Ovary (tissue), 3 donors: Measurements from ENCODE around the gene WAS.

ENCODE experiments used
- CTCF ChIP-seq, 3 donors: fragments of 450-650 bp in 2 of 3; fragments of 200-600 bp in 1 of 3; IDR thresholded peaks; one replicate each; pipeline versions ENCODE4 v1.5.1 to v1.8.0; 2016 to 2022; ENCODE audit warnings: antibody characterized with exemption in 3 of 3, mild to moderate bottlenecking in 1 of 3
- EP300 ChIP-seq: sonication (generic); formaldehyde crosslinking; IDR thresholded peaks from one replicate; pipeline ENCODE4 v1.6.1; 2017; ENCODE audit warnings: antibody characterized with exemption
- POLR2A ChIP-seq: fragments of 450-650 bp; IDR thresholded peaks from one replicate; pipeline ENCODE4 v1.6.1; 2017; ENCODE audit warnings: antibody characterized with exemption, mild to moderate bottlenecking, moderate library complexity
- donor health status: DM: no; HTN: no; CAD: no.

GRCh38 chrX:48663241-48663640 is 20.4 kb upstream of the WAS start:
- no peak for TF ChIP-seq CTCF (IDR thresholded peaks at IDR 0.05)
- no peak for TF ChIP-seq POLR2A
- TF ChIP-seq EP300 = no peak
